Keratinocyte (primary cell): ENCODE measurements around the gene MRC2. TPM values are rescaled to one million over a fixed set of nuclear protein-coding genes. Genes with fewer than 3 reads are reported as not detected.

ENCODE experiments used
- DNase-seq: peaks from one replicate; pipeline ENCODE4 v3.0.0-alpha.2; 2011; ENCODE audit warnings: low read depth, missing footprints, low spot score
- FAIRE-seq: peaks from 2 replicates; lab custom pipeline; 2011; peaks lifted over from hg19 to GRCh38; lab: Jason Lieb, UNC
- H2AFZ ChIP-seq: 2 replicates; pipeline ENCODE4 v1.6.0; 2012; ENCODE audit warnings: low read length, control low read depth, inconsistent platforms; ENCODE audit not compliant: control insufficient read depth
- H3K27ac ChIP-seq: 2 replicates; pipeline ENCODE4 v1.5.1; 2011; ENCODE audit warnings: low read length; ENCODE audit not compliant: control insufficient read depth, insufficient read depth
- H3K27me3 ChIP-seq: 3 replicates; pipeline ENCODE4 v1.6.0; 2011; ENCODE audit warnings: low read length; ENCODE audit not compliant: control insufficient read depth, insufficient read depth; ENCODE audit errors: extremely low read depth
- H3K36me3 ChIP-seq, 2 experiments: 2 replicates in 1 of 2; 3 replicates in 1 of 2; pipeline ENCODE4 v1.5.1; 2011; ENCODE audit warnings: low read length in 2 of 2, mild to moderate bottlenecking in 1 of 2; ENCODE audit not compliant: control insufficient read depth in 2 of 2, insufficient read depth in 2 of 2; ENCODE audit errors: extremely low read depth in 1 of 2
- H3K4me1 ChIP-seq: 3 replicates; pipeline ENCODE4 v1.5.1; 2011; ENCODE audit warnings: low read length; ENCODE audit not compliant: control insufficient read depth, insufficient read depth; ENCODE audit errors: extremely low read depth
- H3K4me2 ChIP-seq: 3 replicates; pipeline ENCODE4 v1.6.0; 2011; ENCODE audit warnings: low read depth, low read length; ENCODE audit not compliant: control insufficient read depth, insufficient read depth; ENCODE audit errors: extremely low read depth
- H3K4me3 ChIP-seq, 3 experiments: fragments of 200-600 bp in 1 of 3; sonication (generic) in 1 of 3; 2 replicates in 2 of 3; 3 replicates in 1 of 3; pipeline ENCODE4 v1.5.1; 2011 to 2016; ENCODE audit warnings: low read length in 3 of 3, mild to moderate bottlenecking in 3 of 3, control low read depth in 2 of 3, inconsistent platforms in 1 of 3, low read depth in 1 of 3, mixed read lengths in 1 of 3, mixed run types in 1 of 3, moderate library complexity in 1 of 3; ENCODE audit not compliant: control insufficient read depth in 2 of 3, insufficient read depth in 2 of 3; ENCODE audit errors: extremely low read depth in 1 of 3
- H3K79me2 ChIP-seq: 2 replicates; pipeline ENCODE4 v1.6.0; 2012; ENCODE audit warnings: low read length; ENCODE audit not compliant: control insufficient read depth, insufficient read depth
- H3K9ac ChIP-seq: 3 replicates; pipeline ENCODE4 v1.6.0; 2011; ENCODE audit warnings: low read length; ENCODE audit not compliant: control insufficient read depth, insufficient read depth; ENCODE audit errors: extremely low read depth
- H3K9me1 ChIP-seq: 3 replicates; pipeline ENCODE4 v1.6.0; 2011; ENCODE audit warnings: low read length; ENCODE audit not compliant: control insufficient read depth, insufficient read depth; ENCODE audit errors: extremely low read depth
- H3K9me3 ChIP-seq: 2 replicates; pipeline ENCODE4 v1.5.1; 2012; ENCODE audit warnings: low read depth, low read length; ENCODE audit not compliant: control insufficient read depth
- H4K20me1 ChIP-seq: 3 replicates; pipeline ENCODE4 v1.6.0; 2011; ENCODE audit warnings: low read length; ENCODE audit not compliant: control insufficient read depth, insufficient read depth; ENCODE audit errors: extremely low read depth
- CTCF ChIP-seq, 3 experiments: IDR thresholded peaks in 1 of 3; conservative IDR thresholded peaks in 1 of 3; optimal IDR thresholded peaks in 1 of 3; 2 replicates in 2 of 3; 3 replicates in 1 of 3; pipeline versions ENCODE3 to v1.5.1; 2011; ENCODE audit warnings: low read length in 3 of 3, mild to moderate bottlenecking in 3 of 3, moderate library complexity in 2 of 3, control low read depth in 1 of 3, inconsistent platforms in 1 of 3; ENCODE audit not compliant: insufficient read depth in 2 of 3; ENCODE audit errors: extremely low read depth in 1 of 3
- EZH2 ChIP-seq: IDR thresholded peaks from one replicate; pipeline ENCODE4 v1.6.1; 2012; ENCODE audit warnings: inconsistent platforms, mild to moderate bottlenecking, low read length, moderate library complexity
- dilution Hi-C: fragments of 300-500 bp; cut with MboI; formaldehyde crosslinking; loops from one replicate; pipeline ENCODE4 v1.7.0; 2020; ENCODE audit warnings: low sequenced_read_pairs; ENCODE audit not compliant: extremely low pct_ligation_motif_present
- polyA plus RNA-seq, 5 experiments: library from polyadenylated mRNA; depleted of rRNA in 3 of 5; stranded (reverse) in 3 of 5; stranded (forward) in 1 of 5; unstranded in 1 of 5; fragments of >200 nt; gene quantifications; 1 replicate in 1 of 5; 2 replicates in 3 of 5; 3 replicates in 1 of 5; pipeline versions ENCODE4 v1.2.1 to v1.2.3, GENCODE V29; 2011 to 2012; ENCODE audit warnings: missing spikeins in 2 of 5, low read depth in 1 of 5, low replicate concordance in 1 of 5

Gene MRC2
- polyA plus RNA-seq, 1 donor (not counting 4 experiments of a cell fraction or from before 2014, with no cell fraction given): 14.0 TPM

- H3K4me2 ChIP-seq: peak overlapping the region; percentile 54
Measured at GRCh38 chr17:62718429-62718828, 91.0 kb downstream of the MRC2 start.

GRCh38 chr17:62719586-62719985, 92.1 kb downstream of the MRC2 start:
- Histone ChIP-seq H3K4me2 (no peak overlapping the region), H2AFZ (no peak overlapping the region), H3K27me3 (no peaks in the 10 kb centered on the region), H3K9me3 (no peaks in the 10 kb centered on the region), H3K4me1 (peaks cover 31% of the 10 kb centered on the region), H3K4me3 (no peak overlapping the region), H3K9ac (no peak overlapping the region), H3K79me2 (no peaks in the 10 kb centered on the region), H3K36me3 (no peaks in the 10 kb centered on the region), H3K9me1 (no peaks in the 10 kb centered on the region), H4K20me1 (no peaks in the 10 kb centered on the region), H3K27ac (no peak overlapping the region)
- DNase-seq: no peak
- dilution Hi-C loops: no loop called here
- no peak for FAIRE-seq
- no peak for TF ChIP-seq EZH2
- TF ChIP-seq CTCF (optimal IDR thresholded peaks at IDR 0.05 in 1 of 3, IDR thresholded peaks at IDR 0.05 in 1 of 3, conservative IDR thresholded peaks at IDR 0.05 in 1 of 3; ENCODE audit: extremely low read depth in 1 of 3, insufficient read depth in 2 of 3, low read length in 3 of 3): no peak

More at GRCh38 chr17:62718429-62718828, 91.0 kb downstream of the MRC2 start:
- no peaks in the 10 kb centered on the region for H3K79me2 ChIP-seq
- H3K36me3 ChIP-seq: no peaks in the 10 kb centered on the region
- no peaks in the 10 kb centered on the region for H4K20me1 ChIP-seq
- H3K27ac ChIP-seq: no peak overlapping the region
- H3K27me3 ChIP-seq: no peaks in the 10 kb centered on the region
- no peak overlapping the region for H3K9ac ChIP-seq
- no peak overlapping the region for H3K4me3 ChIP-seq
- H3K9me1 ChIP-seq: no peaks in the 10 kb centered on the region
- no peaks in the 10 kb centered on the region for H3K9me3 ChIP-seq
- no peak for TF ChIP-seq CTCF (optimal IDR thresholded peaks at IDR 0.05 in 1 of 3, IDR thresholded peaks at IDR 0.05 in 1 of 3, conservative IDR thresholded peaks at IDR 0.05 in 1 of 3; ENCODE audit: extremely low read depth in 1 of 3, insufficient read depth in 2 of 3, low read length in 3 of 3)
- no peak for TF ChIP-seq EZH2
- H3K4me1 ChIP-seq: peaks cover 31% of the 10 kb centered on the region
- DNase-seq (no peak), FAIRE-seq (peak; percentile 77)
- dilution Hi-C loops: no loop called here
- H2AFZ ChIP-seq: peak overlapping the region; percentile 71
